ENCODE measurements around the gene SEMA4G. TPM values are rescaled to one million over a fixed set of nuclear protein-coding genes. Genes with fewer than 3 reads are reported as not detected.
A peak's percentile ranks its signal among the peaks of the same experiment; 100 is the strongest.

The SEMA4G gene
- total RNA-seq, 4 donors from 2014 or later = 16.5 to 233 (median 185) TPM

- peak; percentile 87 to 93 (median 93) for DNase-seq
- peaks cover 0 to 9% (median 0%) of the 10 kb centered on the region in 3 donors for H3K36me3 ChIP-seq
- peaks cover 0 to 41% (median 13%) of the 10 kb centered on the region in 4 donors for H3K4me1 ChIP-seq
- no peaks in the 10 kb centered on the region for H3K27me3 ChIP-seq
- H3K9me3 ChIP-seq = no peaks in the 10 kb centered on the region
- H3K4me3 ChIP-seq = peak overlapping the region; percentile 75 to 96 (median 79)
- peak overlapping the region; percentile 95 to 100 (median 96) for H3K27ac ChIP-seq
- TF ChIP-seq CTCF (IDR thresholded peaks at IDR 0.05) = peak; percentile 58 to 93 (median 91)
- peak; percentile 25 to 28 for TF ChIP-seq POLR2A (IDR thresholded peaks at IDR 0.05)
These were observed 28.3 kb downstream of the SEMA4G start for GRCh38 chr10:100997360-100998182.

DNA sequence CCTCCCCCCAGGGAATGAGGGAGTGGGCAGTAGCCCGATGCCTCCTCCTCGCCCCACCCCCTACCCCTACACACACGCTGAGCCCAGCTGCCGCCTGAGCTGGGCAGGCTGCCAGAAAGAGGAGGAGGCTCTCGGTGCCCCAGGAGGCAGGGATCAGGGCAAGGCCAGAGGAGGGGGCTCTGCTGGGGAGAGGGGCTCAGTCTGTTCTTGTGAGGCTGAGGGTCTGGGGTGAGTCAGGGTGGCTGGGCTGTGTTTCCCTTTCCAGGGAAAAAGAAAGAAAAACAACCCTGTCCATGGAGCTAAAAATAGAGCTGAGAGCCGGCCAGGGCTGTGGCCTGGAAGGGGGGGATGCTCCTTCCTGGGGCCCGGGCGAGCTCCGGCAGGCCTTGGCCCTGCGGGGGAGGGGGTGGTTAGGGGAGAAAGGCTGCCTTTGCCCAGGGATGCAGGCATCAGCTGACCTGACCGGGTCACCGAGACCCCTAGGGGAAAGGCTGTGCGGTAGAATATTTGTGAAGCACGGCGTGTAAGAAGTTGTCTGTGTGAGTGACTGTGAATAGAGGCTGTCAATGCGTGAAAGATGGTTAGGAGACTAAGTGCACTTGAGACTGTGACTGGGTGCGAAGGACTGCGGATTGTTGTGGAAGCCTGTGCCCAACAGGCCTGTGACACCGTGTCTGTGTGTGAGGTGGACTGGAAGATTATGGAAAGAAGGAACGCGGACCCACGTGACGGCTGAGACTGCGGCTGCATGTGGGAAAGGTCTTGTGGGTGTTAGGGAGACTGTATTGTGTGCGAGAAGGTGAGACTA, 29.1 kb downstream of the SEMA4G start:
- Histone ChIP-seq H3K4me3 (peak overlapping the region; percentile 75 to 96 (median 79)), H3K27ac (peak overlapping the region; percentile 95 to 100 (median 96)), H3K36me3 (peaks cover 0 to 8% (median 0%) of the 10 kb centered on the region in 3 donors), H3K27me3 (no peaks in the 10 kb centered on the region), H3K4me1 (peaks cover 0 to 44% (median 13%) of the 10 kb centered on the region in 4 donors), H3K9me3 (no peaks in the 10 kb centered on the region)
- TF ChIP-seq CTCF (IDR thresholded peaks at IDR 0.05) (no peak), POLR2A (IDR thresholded peaks at IDR 0.05) (no peak)
- peak; percentile 79 to 91 (median 89) for DNase-seq

- TF ChIP-seq POLR2A (IDR thresholded peaks at IDR 0.05) (peak; percentile 46 to 47), CTCF (IDR thresholded peaks at IDR 0.05) (peak; percentile 93 to 98 (median 96))
- Histone ChIP-seq H3K9me3 (no peaks in the 10 kb centered on the region), H3K4me1 (peaks cover 0 to 44% (median 13%) of the 10 kb centered on the region in 4 donors)
These were observed 29.9 kb downstream of the SEMA4G start for GRCh38 chr10:100998991-100999741.

GRCh38 chr10:100999742-101000126, 30.4 kb downstream of the SEMA4G start, which contains the start of gene LZTS2:
Gene LZTS2, plus strand, starts transcription at chr10:100999808. Its CDS starts 2,731 bp downstream, at chr10:101002539.
- Histone ChIP-seq H3K36me3 (peaks cover 0 to 14% (median 0%) of the 10 kb centered on the region in 3 donors), H3K27ac (peak within 1 kb of the TSS; percentile 95 to 100 (median 96)), H3K9me3 (no peaks in the 10 kb centered on the region), H3K27me3 (no peaks in the 10 kb centered on the region), H3K4me3 (peak within 1 kb of the TSS; percentile 75 to 96 (median 79)), H3K4me1 (peaks cover 0 to 44% (median 13%) of the 10 kb centered on the region in 4 donors)
- no peak for DNase-seq
- TF ChIP-seq CTCF (IDR thresholded peaks at IDR 0.05) (no peak), POLR2A (IDR thresholded peaks at IDR 0.05) (no peak)

More at GRCh38 chr10:100998991-100999741, 29.9 kb downstream of the SEMA4G start:
- Histone ChIP-seq H3K27ac (peak overlapping the region; percentile 95 to 100 (median 96)), H3K4me3 (peak overlapping the region; percentile 75 to 96 (median 79)), H3K27me3 (no peaks in the 10 kb centered on the region), H3K36me3 (peaks cover 0 to 13% (median 0%) of the 10 kb centered on the region in 3 donors)
- peak; percentile 71 to 89 (median 88) for DNase-seq
